IMR-90 (cell line): ENCODE measurements around the gene ADGRD1. TPM values are rescaled to one million over a fixed set of nuclear protein-coding genes. Genes with fewer than 3 reads are reported as not detected.

Experiments
- ATAC-seq: fragments of 200-7000 bp; cut with Tn5 transposase; 2 replicates; pipeline ENCODE4 v1.9.1; 2020; ENCODE audit warnings: low read depth, mild to moderate bottlenecking, moderate library complexity
- BruUV-seq: library from RNA; stranded (reverse); fragments of 400-500 nt; replicated peaks from 2 replicates; lab custom pipeline; 2021; lab: Mats Ljungman, UMichigan
- CTCF ChIA-PET: fragments of 300-600 bp; formaldehyde crosslinking; extraction: SDS; loops from one replicate; lab custom pipeline; 2021; ENCODE audit warnings: antibody characterized with exemption; lab: Yijun Ruan, JAX
- POLR2A ChIA-PET: fragments of 300-600 bp; sonication (Branson Sonifier 250); formaldehyde crosslinking; loops from one replicate; lab custom pipeline; 2022; ENCODE audit warnings: antibody characterized with exemption; ENCODE audit not compliant: unreplicated experiment; lab: Charles Lee
- DNase-seq: peaks from one replicate; pipeline ENCODE4 v3.0.0; 2013
- H2AFZ ChIP-seq: replicated peaks from 2 replicates; pipeline ENCODE3; 2013; ENCODE audit warnings: low read length, mild to moderate bottlenecking; ENCODE audit not compliant: poor library complexity
- H2AK5ac ChIP-seq: 2 replicates; pipeline ENCODE4 v1.6.1; 2013; ENCODE audit warnings: low read depth, low read length, inconsistent platforms
- H2AK9ac ChIP-seq: replicated peaks from 2 replicates; pipeline ENCODE3; 2013; ENCODE audit warnings: mild to moderate bottlenecking, low read depth, low read length, moderate library complexity; ENCODE audit not compliant: poor library complexity
- H2BK120ac ChIP-seq: 2 replicates; pipeline ENCODE4 v1.6.1; 2013; ENCODE audit warnings: low read depth, low read length, inconsistent platforms
- H2BK15ac ChIP-seq: 3 replicates; pipeline ENCODE4 v1.6.1; 2013; ENCODE audit warnings: low read depth, low read length, inconsistent platforms
- H2BK20ac ChIP-seq: 2 replicates; pipeline ENCODE4 v1.6.1; 2013; ENCODE audit warnings: low read depth, mild to moderate bottlenecking, inconsistent platforms, low read length, moderate library complexity
- H2BK5ac ChIP-seq: 2 replicates; pipeline ENCODE4 v1.6.1; 2013; ENCODE audit warnings: mild to moderate bottlenecking, low read depth, low read length, inconsistent platforms; ENCODE audit not compliant: poor library complexity, severe bottlenecking
- H3K14ac ChIP-seq: replicated peaks from 2 replicates; pipeline ENCODE4 v1.6.1; 2013; ENCODE audit warnings: low read depth, low read length, inconsistent platforms
- H3K18ac ChIP-seq: 2 replicates; pipeline ENCODE4 v1.6.1; 2013; ENCODE audit warnings: low read depth, low read length, control low read depth
- H3K23ac ChIP-seq: 2 replicates; pipeline ENCODE4 v1.6.1; 2013; ENCODE audit warnings: low read depth, low read length, inconsistent platforms
- H3K27ac ChIP-seq: 2 replicates; pipeline ENCODE4 v1.5.1; 2013; ENCODE audit warnings: mild to moderate bottlenecking, control low read depth, low read length; ENCODE audit not compliant: insufficient read depth
- H3K27me3 ChIP-seq: 2 replicates; pipeline ENCODE4 v1.6.1; 2013; ENCODE audit warnings: low read length; ENCODE audit not compliant: control insufficient read depth, insufficient read depth
- H3K36me3 ChIP-seq: 2 replicates; pipeline ENCODE4 v1.6.1; 2013; ENCODE audit warnings: low read length, mixed read lengths; ENCODE audit not compliant: control insufficient read depth, insufficient read depth
- H3K4ac ChIP-seq: 2 replicates; pipeline ENCODE4 v1.6.1; 2013; ENCODE audit warnings: low read depth, low read length, inconsistent platforms
- H3K4me1 ChIP-seq: 2 replicates; pipeline ENCODE4 v1.6.1; 2013; ENCODE audit warnings: low read length, mixed read lengths; ENCODE audit not compliant: control insufficient read depth, insufficient read depth
- H3K4me2 ChIP-seq: 2 replicates; pipeline ENCODE4 v1.6.1; 2013; ENCODE audit warnings: low read depth, mild to moderate bottlenecking, control low read depth, low read length, moderate library complexity
- H3K4me3 ChIP-seq: 2 replicates; pipeline ENCODE4 v1.5.1; 2013; ENCODE audit warnings: low read depth, mild to moderate bottlenecking, control low read depth, low read length, moderate library complexity; ENCODE audit not compliant: insufficient read depth
- H3K56ac ChIP-seq: 2 replicates; pipeline ENCODE4 v1.6.1; 2013; ENCODE audit warnings: low read length, inconsistent platforms; ENCODE audit not compliant: insufficient read depth; ENCODE audit errors: extremely low read depth
- H3K79me1 ChIP-seq, 2 experiments: 2 replicates each; pipeline ENCODE4 v1.6.1; 2013; ENCODE audit warnings: low read length in 2 of 2, inconsistent platforms in 1 of 2, low read depth in 1 of 2
- H3K9ac ChIP-seq: 2 replicates; pipeline ENCODE4 v1.6.1; 2013; ENCODE audit warnings: low read depth, low read length, control low read depth
- H3K9me1 ChIP-seq: 2 replicates; pipeline ENCODE4 v1.6.1; 2013; ENCODE audit warnings: low read length, inconsistent platforms; ENCODE audit not compliant: insufficient read depth
- H3K9me3 ChIP-seq: 2 replicates; pipeline ENCODE4 v1.6.1; 2013; ENCODE audit warnings: low read length; ENCODE audit not compliant: control insufficient read depth, insufficient read depth
- H4K20me1 ChIP-seq: 2 replicates; pipeline ENCODE4 v1.6.1; 2013; ENCODE audit warnings: low read length, inconsistent platforms; ENCODE audit not compliant: insufficient read depth
- H4K5ac ChIP-seq: 2 replicates; pipeline ENCODE4 v1.6.1; 2013; ENCODE audit warnings: mild to moderate bottlenecking, low read depth, low read length, control low read depth
- H4K8ac ChIP-seq, 2 experiments: 2 replicates each; pipeline ENCODE4 v1.6.1; 2013; ENCODE audit warnings: low read depth in 2 of 2, low read length in 2 of 2, control low read depth in 1 of 2, inconsistent platforms in 1 of 2
- H4K91ac ChIP-seq: 2 replicates; pipeline ENCODE4 v1.6.1; 2013; ENCODE audit warnings: low read depth, low read length, inconsistent platforms; ENCODE audit not compliant: insufficient read depth
- BHLHE40 ChIP-seq: fragments of 150-350 bp; IDR thresholded peaks from 2 replicates; pipeline ENCODE4 v1.6.1; 2016; ENCODE audit warnings: mild to moderate bottlenecking, low read depth, low read length
- CEBPB ChIP-seq: IDR thresholded peaks from 2 replicates; pipeline ENCODE4 v1.6.1; 2012; ENCODE audit warnings: low read depth, low read length, improper control_type of control experiment
- CHD1 ChIP-seq: IDR thresholded peaks from 2 replicates; pipeline ENCODE4 v1.6.1; 2012; ENCODE audit warnings: low read depth, low read length, improper control_type of control experiment
- CTCF ChIP-seq: conservative IDR thresholded peaks from 2 replicates; pipeline ENCODE4 v1.5.1; 2012; ENCODE audit warnings: mild to moderate bottlenecking, low read depth, low read length, improper control_type of control experiment
- ELK1 ChIP-seq: fragments of 150-350 bp; IDR thresholded peaks from 2 replicates; pipeline ENCODE4 v1.6.1; 2016; ENCODE audit warnings: low read depth, mild to moderate bottlenecking, low read length, moderate library complexity, borderline replicate concordance
- FOS ChIP-seq: fragments of 150-350 bp; IDR thresholded peaks from 2 replicates; pipeline ENCODE4 v1.6.1; 2016; ENCODE audit warnings: low read depth, low read length
- MAFK ChIP-seq: IDR thresholded peaks from 2 replicates; pipeline ENCODE4 v1.6.1; 2012; ENCODE audit warnings: low read depth, low read length, improper control_type of control experiment
- MAZ ChIP-seq: IDR thresholded peaks from 2 replicates; pipeline ENCODE4 v1.6.1; 2012; ENCODE audit warnings: low read depth, mild to moderate bottlenecking, low read length, improper control_type of control experiment, moderate library complexity, borderline replicate concordance
- MXI1 ChIP-seq: IDR thresholded peaks from 2 replicates; pipeline ENCODE4 v1.6.1; 2012; ENCODE audit warnings: low read depth, mild to moderate bottlenecking, low read length, moderate library complexity, borderline replicate concordance
- NFE2L2 ChIP-seq: fragments of 150-350 bp; IDR thresholded peaks from 2 replicates; pipeline ENCODE4 v1.6.1; 2016; ENCODE audit warnings: low read depth, mild to moderate bottlenecking, low read length
- POLR2A ChIP-seq: IDR thresholded peaks from 2 replicates; pipeline ENCODE4 v1.6.1; 2012; ENCODE audit warnings: mild to moderate bottlenecking, low read depth, low read length
- RAD21 ChIP-seq: IDR thresholded peaks from 2 replicates; pipeline ENCODE4 v1.6.1; 2012; ENCODE audit warnings: low read length, improper control_type of control experiment
- RCOR1 ChIP-seq: IDR thresholded peaks from 2 replicates; pipeline ENCODE4 v1.6.1; 2012; ENCODE audit warnings: mild to moderate bottlenecking, low read length, improper control_type of control experiment; ENCODE audit not compliant: insufficient replicate concordance
- RFX5 ChIP-seq: IDR thresholded peaks from 2 replicates; pipeline ENCODE4 v1.8.0; 2012; ENCODE audit warnings: low read depth, mild to moderate bottlenecking, low read length, moderate library complexity
- SMC3 ChIP-seq: fragments of 150-350 bp; IDR thresholded peaks from 2 replicates; pipeline ENCODE4 v1.6.1; 2016; ENCODE audit warnings: low read depth, mild to moderate bottlenecking, antibody characterized with exemption, low read length, moderate library complexity
- USF2 ChIP-seq: fragments of 150-350 bp; IDR thresholded peaks from 2 replicates; pipeline ENCODE4 v1.6.1; 2017; ENCODE audit warnings: mild to moderate bottlenecking, antibody characterized with exemption, low read length, low read depth
- WGBS, 2 experiments: methylation state at CpG; one replicate each; pipeline versions ENCODE4 v1.1.5 to v1.1.7; 2013; ENCODE audit warnings: missing lambda C conversion rate in 2 of 2; ENCODE audit not compliant: insufficient read length in 1 of 2; ENCODE audit errors: extremely low coverage in 2 of 2; 5-methylcytosine and 5-hydroxymethylcytosine counted together
- dilution Hi-C: fragments of 300-500 bp; cut with HindIII; formaldehyde crosslinking; loops from one replicate; pipeline ENCODE4 v1.14.3; 2018; ENCODE audit warnings: low sequenced_read_pairs; ENCODE audit not compliant: unreplicated experiment
- in situ Hi-C: fragments of 300-500 bp; cut with MboI; formaldehyde crosslinking; loops from 3 replicates; pipeline ENCODE4 v1.14.3; 2019; ENCODE audit warnings: low sequenced_read_pairs, inconsistent platforms, mixed read lengths
- intact Hi-C: fragments of 100-400 bp; cut with micrococcal nuclease; formaldehyde crosslinking; loops from 2 replicates; pipeline ENCODE4 v1.10.0; 2022
- polyA plus RNA-seq, 3 experiments: library from polyadenylated mRNA; depleted of rRNA; stranded (reverse); fragments of >200 nt; gene quantifications; 2 replicates each; pipeline ENCODE4 v1.2.3, GENCODE V29; 2012; ENCODE audit warnings: low replicate concordance in 1 of 3
- total RNA-seq: library from RNA; depleted of rRNA; stranded (reverse); fragments of >200 nt; gene quantifications from 2 replicates; pipeline ENCODE4 v1.2.3, GENCODE V29; 2012

The ADGRD1 gene
- total and polyA plus RNA-seq, 2 of the 4 experiments (the other 2 are of a cell fraction), result not detected

- Histone ChIP-seq H3K79me1 (no peaks in the 10 kb centered on the region), H4K91ac (no peak overlapping the region), H3K4me2 (no peak overlapping the region), H4K20me1 (no peaks in the 10 kb centered on the region), H3K23ac (no peak overlapping the region), H2BK15ac (no peak overlapping the region), H4K5ac (no peak overlapping the region), H2AFZ (no peak overlapping the region), H2AK5ac (no peak overlapping the region), H3K9me1 (no peaks in the 10 kb centered on the region), H2BK120ac (no peak overlapping the region), H4K8ac (no peak overlapping the region), H3K9me3 (peaks cover 37% of the 10 kb centered on the region), H3K27ac (no peak overlapping the region), H2BK20ac (no peak overlapping the region), H3K4me3 (no peak overlapping the region), H3K14ac (no peak overlapping the region), H3K9ac (no peak overlapping the region), H3K4me1 (no peaks in the 10 kb centered on the region), H3K4ac (no peak overlapping the region), H2BK5ac (no peak overlapping the region), H3K56ac (no peak overlapping the region), H3K27me3 (no peaks in the 10 kb centered on the region), H3K36me3 (no peaks in the 10 kb centered on the region), H2AK9ac (no peak overlapping the region), H3K18ac (no peak overlapping the region)
- POLR2A ChIA-PET, result no interaction called here
- no TSS peak for BruUV-seq
- WGBS, 2 experiments, result 55% methylated on average over 3 of the region's 8 CpGs; no CpG with 5 or more reads in 1 of the 2 experiments
- TF ChIP-seq CEBPB, result no peak
- TF ChIP-seq FOS, result no peak
- TF ChIP-seq NFE2L2, result no peak
- no peak for TF ChIP-seq SMC3
- no peak for TF ChIP-seq USF2
- TF ChIP-seq MAFK, result no peak
- TF ChIP-seq RCOR1, result no peak
- TF ChIP-seq CHD1, result no peak
- TF ChIP-seq BHLHE40, result no peak
- TF ChIP-seq RAD21, result no peak
- TF ChIP-seq CTCF, result no peak
- TF ChIP-seq POLR2A, result no peak
- no peak for TF ChIP-seq RFX5
- no peak for TF ChIP-seq MXI1
- no peak for TF ChIP-seq ELK1
- no peak for TF ChIP-seq MAZ
- in situ Hi-C loops (no loop called here), dilution Hi-C loops (no loop called here), intact Hi-C loops (no loop called here)
- ATAC-seq (no peak), DNase-seq (no peak)
- CTCF ChIA-PET, result no interaction called here
Measured at GRCh38 chr12:131075611-131076010, 121.9 kb downstream of the ADGRD1 start.
